HCT116 (cell line): Measurements from ENCODE around the gene PADI2. TPM values are rescaled to one million over a fixed set of nuclear protein-coding genes. Genes with fewer than 3 reads are reported as not detected.

ENCODE experiments used
- ATAC-seq: fragments of 200-7000 bp; cut with Tn5 transposase; 2 replicates; pipeline ENCODE4 v1.9.1; 2020; ENCODE audit warnings: mild to moderate bottlenecking, moderate library complexity
- BruUV-seq: library from RNA; stranded (reverse); fragments of 400-500 nt; replicated peaks from 2 replicates; lab custom pipeline; 2021; lab: Mats Ljungman, UMichigan
- CTCF ChIA-PET: fragments of 300-600 bp; sonication (Branson Sonifier 250); formaldehyde crosslinking; loops from one replicate; lab custom pipeline; 2021; ENCODE audit warnings: antibody characterized with exemption; lab: Charles Lee
- POLR2A ChIA-PET: fragments of 300-600, 350-600 bp; sonication (Branson Sonifier 250); formaldehyde crosslinking; loops from one replicate; lab custom pipeline; 2021; ENCODE audit warnings: antibody characterized with exemption; lab: Charles Lee
- RAD21 ChIA-PET, 2 experiments: fragments of 300-600 bp; sonication (Branson Sonifier 250); formaldehyde crosslinking; loops; one replicate each; lab custom pipeline; 2023; ENCODE audit warnings: low total read pairs in 2 of 2; ENCODE audit not compliant: uncharacterized antibody in 2 of 2, unreplicated experiment in 2 of 2, low non-redundant PET in 1 of 2; lab: Charles Lee
- DNase-seq: peaks from one replicate; pipeline ENCODE4 v3.0.0-alpha.2; 2010; ENCODE audit warnings: low read depth, low spot score
- H2AFZ ChIP-seq: fragments of 200-600 bp; shearing (Covaris generic), sonication (generic); 2 replicates; pipeline ENCODE4 v1.6.1; 2017; ENCODE audit warnings: low read depth, mixed run types, mixed read lengths, antibody characterized with exemption, low read length; ENCODE audit not compliant: poor library complexity, severe bottlenecking
- H3K27ac ChIP-seq: 2 replicates; pipeline ENCODE4 v1.5.1; 2012; ENCODE audit warnings: low read depth, low read length
- H3K27me3 ChIP-seq: fragments of 200-600 bp; sonication (generic); 2 replicates; pipeline ENCODE4 v1.6.1; 2016; ENCODE audit warnings: mixed run types, low read length, mixed read lengths; ENCODE audit not compliant: insufficient read depth
- H3K36me3 ChIP-seq, 2 experiments: fragments of 200-500 bp in 1 of 2; fragments of 200-600 bp in 1 of 2; sonication (Bioruptor generic) in 1 of 2; sonication (generic) in 1 of 2; 2 replicates each; pipeline versions ENCODE4 v1.5.1 to v1.6.1; 2014 to 2016; ENCODE audit warnings: low read length in 2 of 2, inconsistent platforms in 1 of 2, mixed read lengths in 1 of 2, mixed run types in 1 of 2; ENCODE audit not compliant: insufficient read depth in 2 of 2, control insufficient read depth in 1 of 2
- H3K4me1 ChIP-seq, 2 experiments: fragments of 200-600 bp in 1 of 2; sonication (generic) in 1 of 2; 2 replicates each; pipeline versions ENCODE4 v1.5.1 to v1.6.1; 2012 to 2017; ENCODE audit warnings: low read length in 2 of 2, inconsistent platforms in 1 of 2, mild to moderate bottlenecking in 1 of 2, mixed read lengths in 1 of 2, mixed run types in 1 of 2, moderate library complexity in 1 of 2; ENCODE audit not compliant: insufficient read depth in 2 of 2, control insufficient read depth in 1 of 2
- H3K4me2 ChIP-seq: fragments of 200-600 bp; sonication (generic); 2 replicates; pipeline ENCODE4 v1.6.1; 2017; ENCODE audit warnings: mixed run types, low read length, mixed read lengths
- H3K4me3 ChIP-seq, 2 experiments: fragments of 200-600 bp in 1 of 2; sonication (generic) in 1 of 2; replicated peaks in 1 of 2; 2 replicates each; pipeline ENCODE4 v1.5.1; 2011 to 2016; ENCODE audit warnings: low read length in 2 of 2, control low read depth in 1 of 2, low read depth in 1 of 2, mild to moderate bottlenecking in 1 of 2, mixed read lengths in 1 of 2, mixed run types in 1 of 2
- H3K79me2 ChIP-seq: fragments of 200-600 bp; sonication (generic); 2 replicates; pipeline ENCODE4 v1.6.1; 2017; ENCODE audit warnings: mild to moderate bottlenecking, mixed run types, low read length, moderate library complexity, mixed read lengths; ENCODE audit not compliant: insufficient read depth
- H3K9ac ChIP-seq: fragments of 200-600 bp; sonication (generic); 2 replicates; pipeline ENCODE4 v1.6.1; 2016; ENCODE audit warnings: low read length, mixed read lengths
- H3K9me2 ChIP-seq: fragments of 200-600 bp; sonication (generic), shearing (Covaris generic); 2 replicates; pipeline ENCODE4 v1.6.1; 2017; ENCODE audit warnings: mixed run types, mild to moderate bottlenecking, moderate library complexity; ENCODE audit not compliant: insufficient read depth
- H3K9me3 ChIP-seq, 2 experiments: fragments of 200-500 bp in 1 of 2; fragments of 200-600 bp in 1 of 2; sonication (Bioruptor generic) in 1 of 2; sonication (generic) in 1 of 2; 2 replicates each; pipeline ENCODE4 v1.6.1; 2014 to 2017; ENCODE audit warnings: low read length in 2 of 2, mixed read lengths in 2 of 2, inconsistent platforms in 1 of 2, low read depth in 1 of 2, mild to moderate bottlenecking in 1 of 2, mixed run types in 1 of 2, moderate library complexity in 1 of 2; ENCODE audit not compliant: control insufficient read depth in 1 of 2, insufficient read depth in 1 of 2
- H4K20me1 ChIP-seq: fragments of 200-600 bp; sonication (generic), shearing (Covaris generic); 2 replicates; pipeline ENCODE4 v1.6.1; 2017; ENCODE audit warnings: mixed run types, mild to moderate bottlenecking, moderate library complexity; ENCODE audit not compliant: insufficient read depth
- CBX3 ChIP-seq: IDR thresholded peaks from 2 replicates; pipeline ENCODE4 v1.6.1; 2012; ENCODE audit warnings: low read depth
- CEBPB ChIP-seq: IDR thresholded peaks from 2 replicates; pipeline ENCODE4 v1.6.1; 2012; ENCODE audit warnings: low read depth
- EGR1 ChIP-seq: IDR thresholded peaks from 2 replicates; pipeline ENCODE4 v1.6.1; 2012; ENCODE audit warnings: low read depth
- ELF1 ChIP-seq: IDR thresholded peaks from 2 replicates; pipeline ENCODE4 v1.6.1; 2012; ENCODE audit warnings: low read depth, borderline replicate concordance
- FOSL1 ChIP-seq: IDR thresholded peaks from 2 replicates; pipeline ENCODE4 v1.6.1; 2012; ENCODE audit warnings: low read depth
- JUND ChIP-seq: IDR thresholded peaks from 2 replicates; pipeline ENCODE4 v1.6.1; 2012
- MAX ChIP-seq: IDR thresholded peaks from 2 replicates; pipeline ENCODE4 v1.6.1; 2012
- POLR2A ChIP-seq: IDR thresholded peaks from 2 replicates; pipeline ENCODE4 v1.7.0; 2011; ENCODE audit warnings: borderline replicate concordance; ENCODE audit not compliant: insufficient read depth, insufficient read length; ENCODE audit errors: extremely low read depth
- POLR2AphosphoS5 ChIP-seq: IDR thresholded peaks from 2 replicates; pipeline ENCODE4 v1.6.1; 2011; ENCODE audit warnings: mild to moderate bottlenecking, low read depth, low read length, moderate library complexity
- RAD21 ChIP-seq: IDR thresholded peaks from 2 replicates; pipeline ENCODE4 v1.6.1; 2012; ENCODE audit warnings: low read depth, mild to moderate bottlenecking
- SIN3A ChIP-seq: IDR thresholded peaks from 2 replicates; pipeline ENCODE4 v1.6.1; 2012; ENCODE audit warnings: low read depth
- SP1 ChIP-seq: IDR thresholded peaks from 2 replicates; pipeline ENCODE4 v1.6.1; 2012; ENCODE audit warnings: low read depth
- TCF7L2 ChIP-seq: IDR thresholded peaks from 2 replicates; pipeline ENCODE4 v1.7.0; 2011; ENCODE audit warnings: borderline replicate concordance, inconsistent platforms; ENCODE audit not compliant: insufficient read depth, insufficient read length; ENCODE audit errors: extremely low read depth
- intact Hi-C: fragments of 100-400 bp; cut with micrococcal nuclease; formaldehyde crosslinking; loops from 2 replicates; pipeline ENCODE4 v1.10.0; 2022
- total RNA-seq: library from RNA; stranded (reverse); gene quantifications from one replicate; pipeline ENCODE4 v1.2.1, GENCODE V29; 2021; ENCODE audit not compliant: unreplicated experiment
- TF ChIP-seq, protein P1 (sequence below): IDR thresholded peaks from 2 replicates; pipeline ENCODE4 v1.6.1; 2012
- TF ChIP-seq, protein P2 (sequence below): IDR thresholded peaks from 2 replicates; pipeline ENCODE4 v1.6.1; 2011; ENCODE audit warnings: mild to moderate bottlenecking, low read length, moderate library complexity; ENCODE audit not compliant: insufficient replicate concordance; ENCODE audit errors: extremely low read depth
- TF ChIP-seq, protein P3 (sequence below): IDR thresholded peaks from 2 replicates; pipeline ENCODE4 v1.6.1; 2012; ENCODE audit warnings: low read depth

The PADI2 gene
- total RNA-seq, 1 experiment from 2014 or later, result 2.7 TPM

- no TSS peak for BruUV-seq
- H3K27ac ChIP-seq, result no peak overlapping the region
- CTCF ChIA-PET, result no interaction called here
These were observed 14.8 kb upstream of the PADI2 start for GRCh38 chr1:17134034-17134433.

More at GRCh38 chr1:17134034-17134433, 14.8 kb upstream of the PADI2 start:
- Histone ChIP-seq H3K4me3 (no peak overlapping the region), H3K79me2 (no peaks in the 10 kb centered on the region), H3K9ac (no peak overlapping the region), H3K4me2 (no peak overlapping the region), H3K9me2 (no peaks in the 10 kb centered on the region), H2AFZ (no peak overlapping the region), H4K20me1 (no peaks in the 10 kb centered on the region), H3K4me1 (peaks cover 0 to 9% of the 10 kb centered on the region in 2 experiments; a peak in 2 of 4 replicates), H3K27me3 (peaks cover 13% of the 10 kb centered on the region; the same call in 1 of the 2 replicates), H3K36me3 (no peaks in the 10 kb centered on the region), H3K9me3 (no peaks in the 10 kb centered on the region)
- DNase-seq (no peak), ATAC-seq (no peak)
- TF ChIP-seq POLR2AphosphoS5 (no peak), ELF1 (no peak), EGR1 (no peak), MAX (no peak), CEBPB (no peak), FOSL1 (no peak), SIN3A (no peak), TCF7L2 (no peak), POLR2A (no peak), RAD21 (no peak), JUND (no peak), CBX3 (no peak), SP1 (no peak)
- TF ChIP-seq, protein P1, sequence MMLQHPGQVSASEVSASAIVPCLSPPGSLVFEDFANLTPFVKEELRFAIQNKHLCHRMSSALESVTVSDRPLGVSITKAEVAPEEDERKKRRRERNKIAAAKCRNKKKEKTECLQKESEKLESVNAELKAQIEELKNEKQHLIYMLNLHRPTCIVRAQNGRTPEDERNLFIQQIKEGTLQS, result no peak
- TF ChIP-seq, protein P2, sequence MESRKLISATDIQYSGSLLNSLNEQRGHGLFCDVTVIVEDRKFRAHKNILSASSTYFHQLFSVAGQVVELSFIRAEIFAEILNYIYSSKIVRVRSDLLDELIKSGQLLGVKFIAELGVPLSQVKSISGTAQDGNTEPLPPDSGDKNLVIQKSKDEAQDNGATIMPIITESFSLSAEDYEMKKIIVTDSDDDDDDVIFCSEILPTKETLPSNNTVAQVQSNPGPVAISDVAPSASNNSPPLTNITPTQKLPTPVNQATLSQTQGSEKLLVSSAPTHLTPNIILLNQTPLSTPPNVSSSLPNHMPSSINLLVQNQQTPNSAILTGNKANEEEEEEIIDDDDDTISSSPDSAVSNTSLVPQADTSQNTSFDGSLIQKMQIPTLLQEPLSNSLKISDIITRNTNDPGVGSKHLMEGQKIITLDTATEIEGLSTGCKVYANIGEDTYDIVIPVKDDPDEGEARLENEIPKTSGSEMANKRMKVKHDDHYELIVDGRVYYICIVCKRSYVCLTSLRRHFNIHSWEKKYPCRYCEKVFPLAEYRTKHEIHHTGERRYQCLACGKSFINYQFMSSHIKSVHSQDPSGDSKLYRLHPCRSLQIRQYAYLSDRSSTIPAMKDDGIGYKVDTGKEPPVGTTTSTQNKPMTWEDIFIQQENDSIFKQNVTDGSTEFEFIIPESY, result no peak
- TF ChIP-seq, protein P3, sequence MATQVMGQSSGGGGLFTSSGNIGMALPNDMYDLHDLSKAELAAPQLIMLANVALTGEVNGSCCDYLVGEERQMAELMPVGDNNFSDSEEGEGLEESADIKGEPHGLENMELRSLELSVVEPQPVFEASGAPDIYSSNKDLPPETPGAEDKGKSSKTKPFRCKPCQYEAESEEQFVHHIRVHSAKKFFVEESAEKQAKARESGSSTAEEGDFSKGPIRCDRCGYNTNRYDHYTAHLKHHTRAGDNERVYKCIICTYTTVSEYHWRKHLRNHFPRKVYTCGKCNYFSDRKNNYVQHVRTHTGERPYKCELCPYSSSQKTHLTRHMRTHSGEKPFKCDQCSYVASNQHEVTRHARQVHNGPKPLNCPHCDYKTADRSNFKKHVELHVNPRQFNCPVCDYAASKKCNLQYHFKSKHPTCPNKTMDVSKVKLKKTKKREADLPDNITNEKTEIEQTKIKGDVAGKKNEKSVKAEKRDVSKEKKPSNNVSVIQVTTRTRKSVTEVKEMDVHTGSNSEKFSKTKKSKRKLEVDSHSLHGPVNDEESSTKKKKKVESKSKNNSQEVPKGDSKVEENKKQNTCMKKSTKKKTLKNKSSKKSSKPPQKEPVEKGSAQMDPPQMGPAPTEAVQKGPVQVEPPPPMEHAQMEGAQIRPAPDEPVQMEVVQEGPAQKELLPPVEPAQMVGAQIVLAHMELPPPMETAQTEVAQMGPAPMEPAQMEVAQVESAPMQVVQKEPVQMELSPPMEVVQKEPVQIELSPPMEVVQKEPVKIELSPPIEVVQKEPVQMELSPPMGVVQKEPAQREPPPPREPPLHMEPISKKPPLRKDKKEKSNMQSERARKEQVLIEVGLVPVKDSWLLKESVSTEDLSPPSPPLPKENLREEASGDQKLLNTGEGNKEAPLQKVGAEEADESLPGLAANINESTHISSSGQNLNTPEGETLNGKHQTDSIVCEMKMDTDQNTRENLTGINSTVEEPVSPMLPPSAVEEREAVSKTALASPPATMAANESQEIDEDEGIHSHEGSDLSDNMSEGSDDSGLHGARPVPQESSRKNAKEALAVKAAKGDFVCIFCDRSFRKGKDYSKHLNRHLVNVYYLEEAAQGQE, result no peak
- RAD21 ChIA-PET, result no interaction called here
- intact Hi-C loops, result no loop called here
- POLR2A ChIA-PET, result interaction anchor here (0.7 kb wide), 1 partner anchor 77 kb away, joined by 3 read pairs; no protein-coding TSS in a partner anchor
